Ishikawa (cell line): ENCODE results near the gene CNOT6.

ENCODE experiments used
- EGR1 ChIP-seq: IDR thresholded peaks from 2 replicates; pipeline ENCODE4 v1.6.1; 2012
- EP300 ChIP-seq: IDR thresholded peaks from 2 replicates; pipeline ENCODE4 v1.6.1; 2012; ENCODE audit warnings: borderline replicate concordance
- FOXM1 ChIP-seq: IDR thresholded peaks from 2 replicates; pipeline ENCODE4 v1.6.1; 2012; ENCODE audit warnings: low read depth, borderline replicate concordance
- MAX ChIP-seq: IDR thresholded peaks from 2 replicates; pipeline ENCODE4 v1.6.1; 2012
- NFIC ChIP-seq: IDR thresholded peaks from 2 replicates; pipeline ENCODE4 v1.6.1; 2012
- RAD21 ChIP-seq: IDR thresholded peaks from 2 replicates; pipeline ENCODE4 v1.6.1; 2012; ENCODE audit warnings: low read depth
- REST ChIP-seq: IDR thresholded peaks from 2 replicates; pipeline ENCODE4 v1.6.1; 2012; ENCODE audit warnings: low read depth, mild to moderate bottlenecking
- TAF1 ChIP-seq: IDR thresholded peaks from 2 replicates; pipeline ENCODE4 v1.6.1; 2012; ENCODE audit warnings: low read depth, mild to moderate bottlenecking
- YY1 ChIP-seq: IDR thresholded peaks from 2 replicates; pipeline ENCODE4 v1.6.1; 2012; ENCODE audit warnings: low read depth

DNA sequence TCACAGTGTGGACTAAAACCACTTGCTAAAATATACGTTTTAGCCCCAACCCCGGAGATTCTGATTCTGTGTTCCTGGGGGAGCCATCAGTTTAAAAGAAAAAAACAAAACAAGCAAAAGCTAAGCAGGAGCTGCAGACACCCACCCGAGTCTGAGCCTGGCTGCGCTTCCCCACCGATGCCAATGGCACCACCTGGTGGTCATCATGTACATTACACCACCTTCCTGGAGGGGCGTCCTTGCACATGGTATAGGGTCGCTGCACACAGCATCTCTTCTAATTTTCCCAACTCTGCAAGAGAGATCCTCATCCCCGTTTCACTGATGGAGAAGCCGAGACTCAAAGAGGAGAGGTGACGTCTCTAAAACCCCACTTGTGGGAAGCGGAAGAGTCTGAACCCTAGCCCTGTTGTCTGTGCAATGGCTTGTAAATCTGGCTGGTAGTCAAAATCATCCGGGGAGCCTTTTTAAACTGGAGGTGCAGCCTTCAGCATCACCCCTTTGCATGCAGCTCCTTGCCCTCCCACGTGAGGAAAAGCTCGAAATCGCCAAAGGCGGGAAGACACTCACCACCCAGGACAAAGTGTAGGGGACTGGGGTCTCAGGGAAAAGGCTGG, 23.1 kb upstream of the CNOT6 start:
- TF ChIP-seq MAX (no peak), TAF1 (no peak), FOXM1 (no peak), EP300 (no peak), RAD21 (peak; percentile 92), YY1 (no peak), REST (no peak), NFIC (no peak), EGR1 (no peak)
